HepG2 (cell line): ENCODE data around the gene MMP23B.

Experiments used
- CTCF ChIP-seq: sonication (generic); formaldehyde crosslinking; IDR thresholded peaks from 2 replicates; pipeline ENCODE4 v1.5.0; 2020; ENCODE audit warnings: mild to moderate bottlenecking, missing genetic modification reagents, moderate library complexity
- KLF12 ChIP-seq: sonication (generic); formaldehyde crosslinking; IDR thresholded peaks from 2 replicates; pipeline ENCODE4 v1.4.0; 2020; ENCODE audit warnings: missing genetic modification reagents, borderline replicate concordance
- MAX ChIP-seq: IDR thresholded peaks from 2 replicates; pipeline ENCODE4 v1.6.1; 2012; ENCODE audit warnings: inconsistent platforms
- NFE2 ChIP-seq: sonication (generic); formaldehyde crosslinking; IDR thresholded peaks from 2 replicates; pipeline ENCODE4 v1.4.0; 2020; ENCODE audit warnings: missing genetic modification reagents
- RAD21 ChIP-seq: fragments of 450-650 bp; formaldehyde crosslinking; IDR thresholded peaks from 2 replicates; pipeline ENCODE4 v1.5.0; 2020; ENCODE audit warnings: mild to moderate bottlenecking
- ZBTB21 ChIP-seq: sonication (generic); formaldehyde crosslinking; IDR thresholded peaks from 2 replicates; pipeline ENCODE4 v1.4.0; 2020; ENCODE audit warnings: missing genetic modification reagents
- ZNF143 ChIP-seq: sonication (generic); formaldehyde crosslinking; IDR thresholded peaks from 2 replicates; pipeline ENCODE4 v1.4.0; 2020; ENCODE audit warnings: missing genetic modification reagents
- ZNF275 ChIP-seq: sonication (generic); formaldehyde crosslinking; IDR thresholded peaks from 2 replicates; pipeline ENCODE4 v1.8.0; 2022; ENCODE audit warnings: missing genetic modification reagents, mild to moderate bottlenecking, inconsistent platforms, borderline replicate concordance
- ZNF567 ChIP-seq: sonication (generic); formaldehyde crosslinking; IDR thresholded peaks from 2 replicates; pipeline ENCODE4 v1.8.1; 2023; ENCODE audit warnings: mild to moderate bottlenecking, missing genetic modification reagents, borderline replicate concordance
- TF ChIP-seq, protein P1 (sequence below): sonication (generic); formaldehyde crosslinking; IDR thresholded peaks from 2 replicates; pipeline ENCODE4 v1.8.0; 2022; ENCODE audit warnings: mild to moderate bottlenecking, missing genetic modification reagents, moderate library complexity
- TF ChIP-seq, protein P2 (sequence below): IDR thresholded peaks from 2 replicates; pipeline ENCODE4 v1.6.1; 2016; ENCODE audit warnings: low read depth, borderline replicate concordance
- TF ChIP-seq, protein P3 (sequence below): sonication (generic); formaldehyde crosslinking; IDR thresholded peaks from 2 replicates; pipeline ENCODE4 v1.4.0; 2020; ENCODE audit warnings: missing genetic modification reagents

- TF ChIP-seq CTCF (CRISPR knock-in tag): no peak
- TF ChIP-seq RAD21 (CRISPR knock-in tag): no peak
- TF ChIP-seq MAX: no peak
- no peak for TF ChIP-seq ZNF567 (CRISPR knock-in tag)
- TF ChIP-seq ZNF143 (CRISPR knock-in tag): no peak
- TF ChIP-seq ZBTB21: no peak
- TF ChIP-seq, protein P1, sequence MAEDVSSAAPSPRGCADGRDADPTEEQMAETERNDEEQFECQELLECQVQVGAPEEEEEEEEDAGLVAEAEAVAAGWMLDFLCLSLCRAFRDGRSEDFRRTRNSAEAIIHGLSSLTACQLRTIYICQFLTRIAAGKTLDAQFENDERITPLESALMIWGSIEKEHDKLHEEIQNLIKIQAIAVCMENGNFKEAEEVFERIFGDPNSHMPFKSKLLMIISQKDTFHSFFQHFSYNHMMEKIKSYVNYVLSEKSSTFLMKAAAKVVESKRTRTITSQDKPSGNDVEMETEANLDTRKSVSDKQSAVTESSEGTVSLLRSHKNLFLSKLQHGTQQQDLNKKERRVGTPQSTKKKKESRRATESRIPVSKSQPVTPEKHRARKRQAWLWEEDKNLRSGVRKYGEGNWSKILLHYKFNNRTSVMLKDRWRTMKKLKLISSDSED (CRISPR knock-in tag): no peak
- no peak for TF ChIP-seq NFE2 (CRISPR knock-in tag)
- TF ChIP-seq, protein P2, sequence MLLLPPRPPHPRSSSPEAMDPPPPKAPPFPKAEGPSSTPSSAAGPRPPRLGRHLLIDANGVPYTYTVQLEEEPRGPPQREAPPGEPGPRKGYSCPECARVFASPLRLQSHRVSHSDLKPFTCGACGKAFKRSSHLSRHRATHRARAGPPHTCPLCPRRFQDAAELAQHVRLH (CRISPR knock-in tag): no peak
- TF ChIP-seq, protein P3, sequence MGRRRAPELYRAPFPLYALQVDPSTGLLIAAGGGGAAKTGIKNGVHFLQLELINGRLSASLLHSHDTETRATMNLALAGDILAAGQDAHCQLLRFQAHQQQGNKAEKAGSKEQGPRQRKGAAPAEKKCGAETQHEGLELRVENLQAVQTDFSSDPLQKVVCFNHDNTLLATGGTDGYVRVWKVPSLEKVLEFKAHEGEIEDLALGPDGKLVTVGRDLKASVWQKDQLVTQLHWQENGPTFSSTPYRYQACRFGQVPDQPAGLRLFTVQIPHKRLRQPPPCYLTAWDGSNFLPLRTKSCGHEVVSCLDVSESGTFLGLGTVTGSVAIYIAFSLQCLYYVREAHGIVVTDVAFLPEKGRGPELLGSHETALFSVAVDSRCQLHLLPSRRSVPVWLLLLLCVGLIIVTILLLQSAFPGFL (CRISPR knock-in tag): no peak
- no peak for TF ChIP-seq KLF12
- TF ChIP-seq ZNF275 (CRISPR knock-in tag): no peak
Measured at GRCh38 chr1:1602304-1602967, 29.5 kb upstream of the MMP23B start.
